NT2/D1 (cell line): ENCODE data around the gene PPP1R14B.

Experiments
- DNase-seq: peaks from one replicate; pipeline ENCODE4 v3.0.0-alpha.2; 2011; ENCODE audit warnings: low read depth, low spot score
- H3K27me3 ChIP-seq: 2 replicates; pipeline ENCODE4 v1.6.0; 2011; ENCODE audit warnings: mild to moderate bottlenecking; ENCODE audit not compliant: insufficient read length, insufficient read depth
- H3K36me3 ChIP-seq: 2 replicates; pipeline ENCODE4 v1.6.1; 2011; ENCODE audit warnings: mild to moderate bottlenecking, low read length, mixed read lengths; ENCODE audit not compliant: insufficient read depth, insufficient read length
- H3K4me1 ChIP-seq: 2 replicates; pipeline ENCODE4 v1.5.1; 2011; ENCODE audit not compliant: insufficient read depth, insufficient read length
- H3K4me3 ChIP-seq: 2 replicates; pipeline ENCODE4 v1.5.1; 2011; ENCODE audit warnings: low read depth; ENCODE audit not compliant: insufficient read length
- H3K9ac ChIP-seq: 2 replicates; pipeline ENCODE4 v1.6.0; 2011; ENCODE audit warnings: low read depth; ENCODE audit not compliant: insufficient read length
- H3K9me3 ChIP-seq: 2 replicates; pipeline ENCODE4 v1.5.1; 2011; ENCODE audit warnings: mild to moderate bottlenecking, low read length; ENCODE audit not compliant: insufficient read depth
- SUZ12 ChIP-seq: IDR thresholded peaks from 2 replicates; pipeline ENCODE4 v1.6.1; 2011; ENCODE audit not compliant: insufficient read length, insufficient read depth; ENCODE audit errors: extremely low read depth
- YY1 ChIP-seq: IDR thresholded peaks from 2 replicates; pipeline ENCODE4 v1.6.1; 2011; ENCODE audit not compliant: insufficient read length, insufficient read depth
- ZNF274 ChIP-seq: IDR thresholded peaks from 2 replicates; pipeline ENCODE4 v1.6.1; 2011; ENCODE audit warnings: mild to moderate bottlenecking, low read depth, low read length

The PPP1R14B gene

GRCh38 chr11:64225608-64226506 lies 20.9 kb downstream of the PPP1R14B start, which contains the start of the genes NUDT22 and TRPT1:
TSS of gene NUDT22 (plus strand) at chr11:64226274. CDS start at chr11:64226653, 379 bp downstream.
TSS of gene TRPT1 (minus strand) at chr11:64226186. CDS start at chr11:64225860, 326 bp downstream.
- no peaks in the 10 kb centered on the region for H3K9me3 ChIP-seq
- peaks cover 35% of the 10 kb centered on the region for H3K36me3 ChIP-seq
- H3K27me3 ChIP-seq: no peaks in the 10 kb centered on the region
- H3K4me1 ChIP-seq: peaks cover 33% of the 10 kb centered on the region
- TF ChIP-seq ZNF274 (no peak), YY1 (no peak), SUZ12 (no peak)
- H3K4me3 ChIP-seq: peak within 1 kb of the TSS; percentile 92
- no peak for DNase-seq
- peak within 1 kb of the TSS; percentile 94 for H3K9ac ChIP-seq

- DNase-seq: no peak
- TF ChIP-seq SUZ12 (no peak), YY1 (no peak), ZNF274 (no peak)
- peaks cover 43% of the 10 kb centered on the region for H3K36me3 ChIP-seq
- H3K4me1 ChIP-seq: peaks cover 33% of the 10 kb centered on the region
- H3K4me3 ChIP-seq: peak overlapping the region; percentile 92
- H3K27me3 ChIP-seq: no peaks in the 10 kb centered on the region
- no peaks in the 10 kb centered on the region for H3K9me3 ChIP-seq
- H3K9ac ChIP-seq: peak overlapping the region; percentile 94
Observed at GRCh38 chr11:64224891-64225607, 21.7 kb downstream of the PPP1R14B start.

- peaks cover 29% of the 10 kb centered on the region for H3K4me1 ChIP-seq
- H3K27me3 ChIP-seq: no peaks in the 10 kb centered on the region
- H3K9ac ChIP-seq: peak overlapping the region; percentile 28
- peaks cover 49% of the 10 kb centered on the region for H3K36me3 ChIP-seq
- no peak for TF ChIP-seq SUZ12
- TF ChIP-seq ZNF274: no peak
- TF ChIP-seq YY1: no peak
- DNase-seq: no peak
- H3K4me3 ChIP-seq: no peak overlapping the region
- H3K9me3 ChIP-seq: no peaks in the 10 kb centered on the region
Observed at GRCh38 chr11:64224151-64224890, 22.4 kb downstream of the PPP1R14B start.

- Histone ChIP-seq H3K9me3 (no peaks in the 10 kb centered on the region), H3K4me1 (peaks cover 26% of the 10 kb centered on the region), H3K27me3 (no peaks in the 10 kb centered on the region), H3K36me3 (peaks cover 54% of the 10 kb centered on the region), H3K9ac (no peak overlapping the region), H3K4me3 (no peak overlapping the region)
- TF ChIP-seq SUZ12 (no peak), ZNF274 (no peak), YY1 (no peak)
- no peak for DNase-seq
Observed at GRCh38 chr11:64223001-64223651, 23.6 kb downstream of the PPP1R14B start.

GRCh38 chr11:64222651-64223000 lies 24.1 kb downstream of the PPP1R14B start:
- peaks cover 26% of the 10 kb centered on the region for H3K4me1 ChIP-seq
- no peak overlapping the region for H3K4me3 ChIP-seq
- H3K27me3 ChIP-seq: no peaks in the 10 kb centered on the region
- peaks cover 54% of the 10 kb centered on the region for H3K36me3 ChIP-seq
- no peak overlapping the region for H3K9ac ChIP-seq
- TF ChIP-seq YY1 (no peak), SUZ12 (no peak), ZNF274 (no peak)
- DNase-seq: no peak
- H3K9me3 ChIP-seq: no peaks in the 10 kb centered on the region

- TF ChIP-seq SUZ12: no peak
- Histone ChIP-seq H3K4me1 (peaks cover 15% of the 10 kb centered on the region), H3K4me3 (no peak overlapping the region), H3K36me3 (peaks cover 54% of the 10 kb centered on the region), H3K27me3 (no peaks in the 10 kb centered on the region), H3K9me3 (no peaks in the 10 kb centered on the region), H3K9ac (peak overlapping the region; percentile 4)
- no peak for DNase-seq
Observed at GRCh38 chr11:64220798-64221197, 25.9 kb downstream of the PPP1R14B start.
